CD4-positive, alpha-beta T cell treated with Interferon alpha-2 for 1 hour (primary cell): ENCODE results near the gene TMEM170A.
A peak's percentile ranks its signal among the peaks of the same experiment; 100 is the strongest.
"Not testable (repeated sequence)": the region's sequence is repeated elsewhere in the genome, so short reads cannot be mapped to it uniquely, and the experiment has no call there.

Experiments
- DNase-seq, 2 donors: peaks; one replicate each; pipeline ENCODE4 v3.0.0-alpha.2; 2020 to 2022

The TMEM170A gene

DNA sequence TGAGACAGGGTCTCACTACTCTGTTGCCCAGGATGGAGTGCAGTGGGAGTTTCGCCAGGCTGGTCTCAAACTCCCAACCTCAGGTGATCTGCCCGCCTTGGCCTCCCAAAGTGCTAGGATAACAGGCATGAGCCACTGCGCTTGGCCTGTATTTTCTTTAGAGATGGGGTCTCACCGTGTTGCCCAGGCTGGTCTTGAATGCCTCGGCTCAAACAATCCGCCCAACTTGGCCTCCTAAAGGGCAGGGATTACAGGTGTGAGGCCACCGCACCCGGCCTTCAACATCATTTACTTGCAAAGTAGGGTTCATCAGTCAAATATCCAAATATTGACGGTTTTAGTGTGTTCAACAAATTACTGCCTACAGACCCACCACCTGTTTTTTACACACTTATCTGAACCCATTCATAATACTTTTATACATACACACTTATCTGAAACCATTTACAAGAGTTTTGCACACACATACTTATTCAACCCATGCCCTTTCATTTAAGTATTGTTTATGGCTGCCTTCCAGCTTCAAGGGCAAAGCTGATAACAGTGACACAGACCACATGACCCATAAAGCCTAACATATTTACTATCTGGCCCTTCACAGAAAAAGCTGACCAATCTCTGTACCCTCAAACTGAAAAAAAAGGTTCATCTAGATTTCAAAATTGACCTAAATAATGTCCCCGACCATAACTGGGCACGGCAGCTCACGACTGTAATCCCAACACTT lies 11.9 kb downstream of the TMEM170A start:
- no peak for DNase-seq

DNA sequence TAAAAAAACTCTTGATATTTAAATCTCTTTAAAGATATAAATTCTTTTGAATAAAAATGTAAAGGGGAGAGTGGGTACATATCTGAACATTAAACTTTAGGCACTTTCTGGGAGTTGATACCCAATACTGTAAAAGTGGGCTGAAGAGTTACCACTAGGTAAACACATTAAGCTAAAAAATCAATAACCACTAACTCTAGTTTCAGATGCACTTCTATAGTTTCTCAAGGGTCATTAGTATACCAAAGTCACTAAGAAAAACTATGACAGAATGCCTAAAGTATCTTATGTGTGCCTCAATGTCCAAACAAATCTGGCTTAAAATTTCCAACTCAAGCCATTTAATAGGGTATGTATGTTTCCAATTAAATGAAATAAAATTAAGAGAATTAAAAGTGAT lies 18.1 kb downstream of the TMEM170A start:
- no peak for DNase-seq

DNA sequence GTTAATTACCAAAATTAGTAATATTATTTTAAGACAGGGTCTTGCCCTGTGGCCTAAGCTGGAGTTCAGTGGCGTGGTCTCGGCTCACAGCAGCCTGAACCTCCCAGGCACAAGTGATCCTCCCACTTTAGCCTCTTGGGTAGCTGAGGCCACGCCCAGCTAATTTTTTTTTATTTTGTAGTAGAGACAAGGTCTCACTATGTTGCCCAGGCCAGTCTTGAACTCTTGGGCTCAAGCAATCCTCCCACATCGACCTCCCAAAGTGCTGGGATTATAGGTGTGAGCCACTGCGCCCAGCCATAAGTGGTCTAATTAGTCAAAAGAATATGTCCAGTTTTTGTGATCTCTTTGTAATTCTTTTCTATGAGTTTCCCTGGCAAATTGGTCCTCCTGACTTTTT lies 19.2 kb downstream of the TMEM170A start:
- no peak for DNase-seq

DNA sequence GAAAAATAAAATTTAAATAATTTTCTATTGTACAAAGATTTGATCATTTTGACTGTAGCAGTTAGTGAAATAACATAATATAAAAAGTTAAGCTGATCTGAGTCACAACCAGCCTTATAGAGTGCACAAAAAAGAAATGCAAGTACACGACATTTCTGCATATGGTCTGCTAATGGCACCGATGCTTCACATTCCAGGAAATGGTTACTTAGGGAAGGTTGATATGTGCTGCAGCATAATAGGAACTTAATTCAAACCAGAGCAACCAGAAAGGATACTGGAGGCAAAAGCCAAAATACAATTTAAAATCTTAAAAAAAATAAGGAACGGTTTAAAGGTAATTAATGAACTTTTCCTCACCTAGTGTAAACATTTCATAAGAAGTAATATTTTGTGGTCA lies 21.2 kb downstream of the TMEM170A start:
- DNase-seq = no peak

DNA sequence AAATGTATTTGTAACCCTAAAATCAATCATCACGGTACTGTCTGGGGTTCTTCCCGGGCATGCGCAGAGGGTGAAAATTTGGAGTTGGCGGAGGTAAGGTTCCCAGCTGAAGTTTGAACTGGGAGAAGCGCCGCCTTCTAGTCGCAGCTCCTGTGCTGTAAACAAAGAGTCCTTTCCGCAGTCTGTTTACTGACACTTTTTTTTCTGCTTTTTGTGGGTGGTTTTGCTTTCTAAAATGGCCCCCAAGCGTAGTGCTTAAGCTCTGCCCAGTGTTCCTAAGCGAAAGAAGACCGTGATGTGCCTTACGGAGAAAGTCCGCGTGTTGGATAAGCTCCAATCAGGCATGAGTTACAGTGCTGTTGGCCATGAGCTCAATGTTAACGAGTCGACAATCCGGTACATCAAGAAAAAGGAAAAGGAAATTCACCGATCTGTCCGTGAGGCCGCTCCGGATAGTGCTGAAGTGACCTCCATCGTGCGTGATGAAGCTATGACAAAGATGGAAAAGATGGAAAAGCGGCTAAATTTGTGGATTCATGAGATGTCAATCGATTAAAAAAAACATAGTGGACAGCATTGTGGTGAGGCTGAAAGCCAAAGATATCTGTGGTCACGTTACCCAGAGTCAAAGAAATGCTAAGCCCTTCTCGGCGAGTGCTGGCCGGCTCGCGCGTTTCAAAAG lies 30.6 kb downstream of the TMEM170A start:
- peak; percentile 78 to 88 for DNase-seq

DNA sequence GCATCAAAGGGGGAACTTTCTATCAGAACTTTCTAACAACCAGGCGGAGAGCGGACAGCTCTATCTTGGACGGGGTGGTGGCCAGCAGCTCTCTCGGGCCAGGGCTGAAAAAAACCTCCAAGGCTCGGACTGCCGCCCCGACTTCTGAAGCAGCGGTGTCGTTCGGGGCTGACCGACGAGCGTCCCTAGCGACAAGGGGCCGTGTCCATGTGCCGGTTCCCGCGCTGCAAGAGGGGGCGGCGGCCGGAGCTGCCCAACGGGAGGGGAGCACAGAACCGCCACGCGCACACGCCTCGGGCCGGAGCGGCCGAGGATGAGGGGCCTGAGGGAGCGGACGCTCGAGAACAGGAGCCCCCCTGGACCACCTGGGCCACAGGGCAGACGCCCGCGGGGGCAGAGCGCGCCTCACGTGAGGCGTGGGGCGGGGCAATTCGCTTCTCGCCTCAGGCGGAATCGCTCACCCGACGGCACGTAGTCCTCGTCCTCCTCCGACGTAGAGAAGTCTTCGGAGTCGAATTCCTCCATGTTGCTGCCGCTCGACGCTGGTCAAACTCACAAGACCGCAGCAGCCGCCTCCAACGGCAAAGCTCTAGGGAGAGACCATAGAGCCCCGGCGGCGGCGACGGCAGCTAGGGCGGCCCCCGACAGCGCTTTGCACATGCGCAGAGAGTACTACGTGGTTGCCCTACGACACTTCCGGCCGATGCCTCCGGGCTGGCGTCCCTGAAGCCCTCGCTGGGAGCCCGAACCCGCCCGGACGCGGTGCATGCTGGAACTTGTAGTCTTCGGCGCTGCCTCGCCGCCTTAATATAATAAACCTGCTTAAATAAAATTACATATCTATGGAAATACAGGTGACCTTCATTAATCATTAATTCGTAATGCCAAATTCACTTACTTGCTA lies 31.4 kb downstream of the TMEM170A start, which contains the start of gene CFDP1:
CFDP1 (minus strand) TSS at position 676 of the 904 bp plus-strand sequence; CDS start at position 525, 151 bp downstream.
- DNase-seq = peak; percentile 94 to 96

DNA sequence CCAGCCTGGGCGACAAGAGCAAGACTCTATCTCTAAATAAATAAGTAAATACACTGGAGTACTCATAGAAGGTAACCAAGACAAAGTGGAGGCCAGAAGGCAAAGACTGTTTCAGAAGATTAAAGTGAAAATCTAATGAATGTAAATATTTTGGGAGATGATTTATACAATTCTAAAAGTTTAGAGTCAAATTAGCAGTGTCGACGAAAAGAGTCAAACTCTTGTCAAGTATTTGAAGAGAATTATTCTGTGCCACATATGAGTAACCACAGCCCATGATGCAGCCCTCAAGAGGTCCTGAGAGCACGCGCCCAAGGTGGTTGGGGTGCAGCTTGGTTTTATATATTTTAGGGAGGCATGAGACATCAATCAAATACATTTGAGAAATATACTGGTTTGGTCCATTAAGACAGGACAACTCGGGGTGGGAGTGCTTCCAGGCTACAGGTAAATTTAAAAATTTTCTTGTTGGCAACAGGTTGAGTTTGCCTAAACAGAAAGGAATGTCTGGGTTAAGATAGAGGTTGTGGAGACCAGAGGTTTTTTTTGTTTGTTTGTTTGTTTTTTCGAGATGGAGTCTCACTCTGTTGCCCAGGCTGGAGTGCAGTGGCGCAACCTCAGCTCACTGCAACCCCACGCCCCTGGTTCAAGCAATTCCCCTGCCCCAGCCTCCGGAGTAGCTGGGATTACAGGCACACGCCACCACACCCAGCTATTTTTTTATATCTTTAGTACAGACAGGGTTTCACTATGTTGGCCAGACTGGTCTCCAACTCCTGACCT lies 34.7 kb downstream of the TMEM170A start:
- no peak for DNase-seq

DNA sequence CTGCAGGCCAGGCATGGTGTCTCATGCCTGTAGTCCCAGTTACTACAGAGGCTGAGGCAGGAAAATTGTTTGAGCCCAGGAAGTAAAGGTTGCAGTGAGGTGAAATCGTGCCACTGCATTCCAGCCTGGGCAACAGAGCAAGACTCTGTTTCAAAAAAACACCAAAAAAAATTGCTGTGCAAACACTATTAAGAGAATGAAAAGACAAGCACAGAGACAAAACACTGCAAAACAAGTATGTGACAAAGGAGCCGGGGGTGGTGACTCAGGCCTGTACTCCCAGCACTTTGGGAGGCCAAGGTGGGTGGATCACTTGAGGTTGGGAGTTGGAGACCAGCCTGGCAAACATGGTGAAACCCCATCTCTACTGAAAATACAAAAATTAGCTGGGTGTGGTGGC lies 38.0 kb downstream of the TMEM170A start:
- DNase-seq = not testable (repeated sequence)

DNA sequence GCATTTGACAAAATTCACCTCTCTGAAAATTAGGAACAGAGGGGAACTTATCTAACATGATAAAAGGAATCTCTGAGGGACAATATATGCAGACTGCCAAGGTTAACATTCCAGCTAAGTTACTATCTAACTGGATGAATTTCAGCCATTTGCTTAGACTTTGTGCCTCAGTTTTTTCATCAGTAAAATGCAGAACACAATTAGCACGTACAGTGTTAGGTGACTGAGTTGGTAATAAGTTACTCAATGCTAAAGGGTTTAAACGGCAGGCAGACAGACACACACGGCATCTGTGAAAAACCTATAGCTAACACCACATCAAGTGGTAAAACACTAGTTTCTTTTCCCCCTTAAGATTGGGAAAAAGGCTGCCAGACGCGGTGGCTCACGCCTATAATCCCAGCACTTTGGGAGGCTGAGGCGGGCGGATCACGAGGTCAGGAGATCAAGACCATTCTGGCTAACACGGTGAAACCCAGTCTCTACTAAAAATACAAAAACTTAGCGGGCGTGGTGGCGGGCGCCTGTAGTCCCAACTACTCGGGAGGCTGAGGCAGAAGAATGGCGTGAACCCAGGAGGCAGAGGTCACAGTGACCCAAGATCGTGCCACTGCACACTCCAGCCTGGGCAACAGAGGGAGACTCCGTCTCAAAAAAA lies 40.3 kb downstream of the TMEM170A start:
- DNase-seq = not testable (repeated sequence)

DNA sequence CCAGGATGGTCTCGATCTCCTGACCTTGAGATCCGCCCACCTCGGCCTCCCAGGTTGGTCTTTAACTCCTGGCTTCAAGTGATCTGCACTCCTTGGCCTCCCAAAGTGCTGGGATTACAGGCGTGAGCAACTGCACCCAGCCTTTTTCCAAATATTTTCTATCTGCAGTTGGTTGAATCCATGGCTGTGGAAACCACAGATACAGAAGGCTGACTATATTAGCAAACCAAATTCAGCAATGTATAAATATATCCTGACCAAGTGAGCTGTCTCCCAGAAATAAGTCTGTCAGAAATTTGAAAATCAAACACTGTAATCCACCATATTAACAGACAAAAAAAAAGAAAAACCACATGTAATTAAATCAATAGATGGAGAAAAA lies 40.8 kb downstream of the TMEM170A start:
- DNase-seq = no peak

DNA sequence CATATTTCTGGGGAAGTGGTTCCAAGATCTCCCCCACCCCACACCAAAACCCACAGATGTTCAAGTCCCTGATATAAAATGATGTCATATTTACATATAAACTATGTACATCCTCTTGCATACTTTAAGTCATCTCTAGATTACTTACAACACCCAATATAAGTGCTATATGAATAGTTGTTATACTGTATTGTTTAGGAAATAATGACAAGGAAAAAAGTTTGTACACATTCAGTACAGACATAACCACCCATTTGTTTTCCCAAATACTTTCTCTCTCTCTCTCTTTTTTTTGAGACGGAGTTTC lies 42.7 kb downstream of the TMEM170A start:
- no peak for DNase-seq

DNA sequence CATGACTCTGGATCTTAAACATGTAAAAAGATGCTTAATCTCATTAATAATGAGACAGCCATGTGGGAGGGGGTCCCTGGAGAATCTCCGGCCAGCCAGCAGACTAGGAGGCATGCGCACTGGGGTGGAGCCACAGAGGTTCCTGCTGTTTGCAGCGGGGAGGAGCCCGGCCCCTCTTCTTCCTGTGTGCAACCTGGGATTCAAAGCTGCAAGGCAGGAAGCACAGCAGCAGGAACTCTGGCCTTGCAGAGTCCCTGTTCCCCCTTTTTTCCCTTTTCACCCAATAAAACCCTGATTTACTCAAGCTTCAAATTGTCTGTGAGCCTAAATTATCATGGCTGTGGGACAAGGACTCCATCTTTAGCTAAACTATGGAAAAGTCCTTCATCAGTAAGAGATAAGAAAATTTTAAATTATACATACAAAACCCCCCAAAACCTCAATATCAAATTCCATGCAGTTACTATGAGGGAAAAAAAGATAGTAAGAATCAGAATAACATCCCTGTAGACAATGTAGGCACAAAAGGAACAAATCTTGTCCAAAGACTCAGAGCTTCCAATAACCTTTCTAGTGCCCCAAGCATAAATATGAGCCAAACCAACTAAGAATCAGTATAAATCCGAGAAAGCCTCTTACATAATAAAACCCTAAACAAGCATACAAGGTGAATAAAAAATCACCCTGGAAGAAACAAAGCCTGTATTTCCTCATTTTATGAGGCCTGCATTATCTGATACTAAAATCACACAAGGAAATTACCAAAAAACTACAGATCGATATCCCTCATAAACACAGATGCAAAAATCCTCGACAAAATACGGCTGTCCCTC lies 43.3 kb downstream of the TMEM170A start:
- DNase-seq = peak in 1 of 2 donors; percentile 8

DNA sequence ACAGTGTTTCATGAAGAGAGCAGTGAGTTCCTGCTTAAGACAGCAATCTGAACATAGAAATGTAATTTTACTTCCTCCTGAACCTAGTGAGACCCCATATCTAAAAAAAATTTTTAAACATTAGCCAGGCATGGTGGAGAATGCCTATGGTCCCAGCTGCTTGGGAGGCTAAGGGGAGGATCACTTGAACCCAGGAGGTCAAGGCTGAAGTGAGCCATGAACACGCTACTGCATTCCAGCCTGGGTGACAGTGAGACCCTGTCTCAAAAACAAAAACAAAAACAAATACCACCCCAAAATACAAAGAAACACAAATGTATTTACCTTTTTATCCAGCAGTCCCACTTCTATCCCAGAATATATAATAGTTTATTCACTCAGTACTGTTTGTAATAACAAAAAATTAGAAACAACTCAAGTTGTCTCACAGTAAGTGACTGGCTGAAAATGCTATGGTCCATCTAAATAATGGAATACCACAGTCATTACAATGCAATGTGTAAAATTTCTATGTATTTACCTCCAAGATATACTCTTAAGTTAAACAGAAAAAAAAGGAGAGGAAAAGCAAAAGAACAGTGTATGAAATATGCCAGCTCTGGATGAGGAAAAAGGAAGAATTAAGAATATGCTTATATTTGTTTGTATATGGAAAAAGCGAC lies 47.5 kb downstream of the TMEM170A start:
- no peak for DNase-seq

DNA sequence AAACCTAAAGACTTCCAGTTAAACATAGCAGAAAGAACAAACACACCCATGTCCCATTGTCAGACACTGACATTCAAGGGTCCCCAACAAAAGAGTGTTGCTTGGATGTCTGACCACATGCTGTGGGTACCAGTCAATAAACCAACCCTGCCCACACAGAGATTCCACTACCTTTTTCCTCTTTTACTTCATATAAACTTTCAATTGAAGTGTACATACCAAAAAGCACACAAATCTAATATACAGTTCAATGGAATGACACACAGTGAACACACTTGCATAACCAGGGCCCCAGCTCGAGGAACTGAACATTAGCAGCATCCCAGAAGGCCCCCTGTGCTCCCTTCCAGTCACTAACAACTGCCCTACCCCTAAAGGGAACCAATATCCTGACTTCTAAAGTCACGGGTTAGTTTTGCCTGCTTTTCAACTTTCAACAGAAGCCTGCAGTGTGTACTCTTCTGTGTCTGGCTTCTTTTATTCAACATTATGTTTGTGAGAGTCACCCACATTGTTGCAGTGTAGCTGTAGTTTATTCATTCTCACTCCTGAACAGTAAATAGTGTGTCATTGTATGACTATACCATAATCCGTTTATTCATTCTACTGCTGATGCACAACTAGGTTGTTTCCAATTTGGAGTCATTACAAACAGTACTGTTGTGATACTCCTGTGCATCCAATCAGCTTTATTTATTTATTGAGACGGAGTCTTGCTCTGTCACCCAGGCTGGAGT lies 49.2 kb downstream of the TMEM170A start:
- DNase-seq = no peak

DNA sequence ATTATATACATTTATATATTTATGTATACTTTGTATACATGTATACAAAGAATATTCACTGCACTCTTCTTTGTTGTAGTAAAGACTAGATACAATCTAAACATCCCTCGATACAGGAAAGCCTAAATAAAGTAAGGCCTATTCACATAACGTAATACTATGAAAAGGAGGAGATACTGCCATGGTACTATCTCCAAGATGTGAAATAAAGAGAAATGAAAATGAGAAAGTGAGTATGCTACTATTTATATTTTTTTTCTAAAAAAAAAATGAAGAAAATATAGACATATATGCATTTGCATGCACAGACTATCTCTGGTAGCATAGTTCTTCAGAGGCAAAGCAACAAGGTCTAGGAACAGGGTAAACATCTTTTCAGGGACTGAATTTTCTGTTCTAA lies 50.5 kb downstream of the TMEM170A start:
- no peak for DNase-seq

DNA sequence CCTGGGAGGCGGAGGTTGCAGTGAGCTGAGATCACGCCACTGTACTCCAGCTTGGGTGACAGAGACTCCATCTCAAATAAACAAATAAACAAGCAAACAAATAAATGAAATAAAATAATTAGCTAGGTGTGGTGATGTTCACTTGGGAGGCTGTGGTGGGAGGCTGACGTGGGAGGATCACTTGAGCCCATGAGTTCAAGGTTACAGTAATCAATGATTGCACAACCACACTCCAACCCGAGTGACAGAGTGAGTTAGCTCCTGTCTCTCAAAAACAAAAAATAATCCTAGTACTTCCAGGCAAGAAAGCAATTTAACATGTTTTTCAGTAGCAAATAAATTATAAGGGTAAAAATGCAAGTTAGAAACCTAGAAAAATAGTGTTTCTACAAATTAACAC lies 57.5 kb downstream of the TMEM170A start:
- DNase-seq = no peak

DNA sequence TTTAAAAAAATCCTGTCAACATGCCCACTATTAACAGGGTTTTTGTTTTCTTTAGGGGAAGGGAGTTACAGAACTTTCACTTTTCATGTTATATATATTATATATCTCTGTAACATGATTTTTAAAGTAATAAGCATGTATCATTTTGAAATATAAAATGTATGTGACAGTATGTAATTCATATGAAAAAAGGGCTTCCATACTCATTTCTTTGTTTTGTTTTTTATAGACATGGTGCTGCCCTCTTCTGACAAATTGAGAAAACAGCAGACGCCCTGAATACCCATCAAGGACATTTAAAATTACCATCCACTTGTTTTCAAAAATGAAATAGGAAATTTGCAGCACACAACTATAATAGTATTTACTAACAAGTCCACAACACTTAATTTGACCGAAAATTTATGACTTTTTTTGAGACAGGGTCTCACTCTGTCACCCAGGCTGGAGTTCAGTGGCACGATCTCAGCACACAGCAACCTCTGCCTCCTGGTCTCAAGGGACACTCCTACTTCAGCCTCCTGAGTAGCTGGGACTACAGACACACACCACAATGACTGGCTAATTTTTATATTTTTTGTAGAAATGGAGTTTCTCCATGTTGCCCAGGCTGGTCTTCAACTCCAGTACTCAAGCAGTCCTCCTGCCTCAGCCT lies 61.5 kb downstream of the TMEM170A start:
- DNase-seq = peak in 1 of 2 donors; percentile 50

DNA sequence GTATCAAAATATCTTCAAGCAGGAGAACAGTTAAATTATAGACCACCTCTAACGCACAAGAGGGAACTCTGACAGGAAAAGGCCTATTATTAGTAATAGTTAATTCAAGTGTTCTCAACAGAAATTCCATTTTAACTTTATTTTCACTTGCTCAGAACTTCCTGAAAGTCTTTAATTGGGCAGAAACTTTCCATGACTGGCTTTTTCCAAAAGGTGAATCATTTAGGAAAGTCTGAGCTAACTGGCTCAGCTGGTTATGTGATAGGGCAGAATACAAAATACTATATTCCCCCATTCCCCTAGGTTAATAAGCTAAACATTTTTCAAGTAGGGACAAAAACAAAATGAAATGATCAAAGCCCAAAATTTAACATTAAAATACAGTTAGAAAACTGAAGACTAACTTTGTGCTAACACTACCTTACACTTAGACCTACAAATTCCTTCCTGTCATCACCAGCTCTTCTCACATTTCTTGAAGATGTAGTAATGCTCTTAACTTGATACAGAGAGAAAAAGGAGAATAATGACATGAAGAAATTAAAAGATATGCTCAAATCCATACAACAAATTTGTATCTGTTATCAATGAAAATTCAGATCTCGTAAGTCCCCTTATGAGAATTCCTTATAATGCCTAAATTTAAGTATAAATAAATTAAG lies 62.2 kb downstream of the TMEM170A start:
- no peak for DNase-seq

DNA sequence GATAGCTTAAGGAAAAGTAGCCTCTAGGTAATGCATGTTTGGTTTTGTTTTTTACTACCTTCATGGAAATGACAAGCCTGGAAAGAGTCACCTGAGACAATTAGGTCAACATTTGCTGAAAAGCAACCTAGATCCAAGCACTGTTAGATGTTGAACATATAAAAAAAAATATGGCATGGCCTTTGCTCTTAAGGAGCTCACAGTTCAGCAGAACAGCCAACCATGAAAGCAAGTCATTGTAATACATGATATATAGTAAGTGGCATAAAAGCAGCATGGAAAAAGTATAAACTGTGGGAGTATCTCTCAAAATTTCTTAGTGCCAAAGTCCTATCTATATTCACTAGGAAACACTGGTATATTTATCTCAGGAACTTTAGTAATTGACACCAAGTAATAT lies 62.8 kb downstream of the TMEM170A start:
- no peak for DNase-seq
